Activated T-cell treated with anti-CD3 and anti-CD28 coated beads, Interleukin-2, amount 50 U/mL, for 4 hours (primary cell): ENCODE results near the gene IL31. TPM values are rescaled to one million over a fixed set of nuclear protein-coding genes. Genes with fewer than 3 reads are reported as not detected.
"Not testable (repeated sequence)": the region's sequence is repeated elsewhere in the genome, so short reads cannot be mapped to it uniquely, and the experiment has no call there.

Experiments used
- ATAC-seq, 2 donors: fragments of 200-7000 bp; cut with Tn5 transposase; one replicate each; pipeline ENCODE4 v1.10.0; 2021
- DNase-seq: peaks from one replicate; pipeline ENCODE4 v3.0.0-alpha.2; 2020
- H3K27me3 Mint-ChIP-seq: one replicate; pipeline ENCODE4 v1.8.0; 2021; ENCODE audit warnings: low read depth, mixed read lengths
- H3K36me3 Mint-ChIP-seq: one replicate; pipeline ENCODE4 v1.8.0; 2022; ENCODE audit warnings: mixed read lengths; ENCODE audit not compliant: insufficient read depth
- H3K4me1 Mint-ChIP-seq: one replicate; pipeline ENCODE4 v1.8.0; 2021; ENCODE audit warnings: low read depth, mixed read lengths
- H3K4me3 Mint-ChIP-seq: one replicate; pipeline ENCODE4 v1.8.0; 2021; ENCODE audit warnings: mild to moderate bottlenecking, moderate library complexity, mixed read lengths
- H3K9me3 Mint-ChIP-seq: one replicate; pipeline ENCODE4 v1.8.0; 2021; ENCODE audit warnings: mixed read lengths
- total RNA-seq, 3 donors: library from RNA; stranded (reverse); gene quantifications; one replicate each; pipeline ENCODE4 v1.2.1, GENCODE V29; 2021

IL31 gene
- 10 to 100 TPM in 1 of 3 donors, 1 to 10 TPM in 2; 3.1 to 31.4 (median 5.3) TPM for total RNA-seq

- H3K4me3 Mint-ChIP-seq, result no peak within 1 kb of the TSS
- no peaks in the 10 kb centered on the region for H3K4me1 Mint-ChIP-seq
- no peaks in the 10 kb centered on the region for H3K9me3 Mint-ChIP-seq
- peak; percentile 67 to 80 for ATAC-seq
- no peak for DNase-seq
- no peaks in the 10 kb centered on the region for H3K36me3 Mint-ChIP-seq
- peaks cover 2% of the 10 kb centered on the region for H3K27me3 Mint-ChIP-seq
Observed at GRCh38 chr12:122174155-122174845, at the start of gene IL31. Gene IL31, minus strand, starts transcription at chr12:122174221. Its CDS starts 49 bp downstream, at chr12:122174172.

GRCh38 chr12:122216445-122216844, 42.4 kb upstream of the IL31 start:
- DNase-seq, result no peak
- H3K4me3 Mint-ChIP-seq, result no peak overlapping the region
- ATAC-seq, result no peak
- H3K27me3 Mint-ChIP-seq, result no peaks in the 10 kb centered on the region
- H3K36me3 Mint-ChIP-seq, result peaks cover 30% of the 10 kb centered on the region
- no peaks in the 10 kb centered on the region for H3K9me3 Mint-ChIP-seq
- peaks cover 6% of the 10 kb centered on the region for H3K4me1 Mint-ChIP-seq

- H3K27me3 Mint-ChIP-seq, result no peaks in the 10 kb centered on the region
- DNase-seq (no peak), ATAC-seq (no peak)
- no peaks in the 10 kb centered on the region for H3K9me3 Mint-ChIP-seq
- peaks cover 4% of the 10 kb centered on the region for H3K4me1 Mint-ChIP-seq
- H3K4me3 Mint-ChIP-seq, result no peak overlapping the region
- H3K36me3 Mint-ChIP-seq, result peaks cover 25% of the 10 kb centered on the region
Observed at GRCh38 chr12:122215771-122216170, 41.8 kb upstream of the IL31 start.

- DNase-seq (no peak), ATAC-seq (no peak)
- H3K9me3 Mint-ChIP-seq, result no peaks in the 10 kb centered on the region
- peaks cover 3% of the 10 kb centered on the region for H3K27me3 Mint-ChIP-seq
- H3K4me1 Mint-ChIP-seq, result peaks cover 7% of the 10 kb centered on the region
- H3K36me3 Mint-ChIP-seq, result peaks cover 24% of the 10 kb centered on the region
- H3K4me3 Mint-ChIP-seq, result no peak overlapping the region
Observed at GRCh38 chr12:122208073-122208820, 34.2 kb upstream of the IL31 start.

- DNase-seq (no peak), ATAC-seq (no peak)
- H3K36me3 Mint-ChIP-seq, result peaks cover 23% of the 10 kb centered on the region
- H3K9me3 Mint-ChIP-seq, result no peaks in the 10 kb centered on the region
- peaks cover 3% of the 10 kb centered on the region for H3K27me3 Mint-ChIP-seq
- no peak overlapping the region for H3K4me3 Mint-ChIP-seq
- peaks cover 9% of the 10 kb centered on the region for H3K4me1 Mint-ChIP-seq
Observed at GRCh38 chr12:122207391-122207790, 33.4 kb upstream of the IL31 start.

- DNase-seq, result no peak
- peaks cover 19% of the 10 kb centered on the region for H3K36me3 Mint-ChIP-seq
- H3K27me3 Mint-ChIP-seq, result peaks cover 3% of the 10 kb centered on the region
- ATAC-seq, result no peak
- H3K4me1 Mint-ChIP-seq, result peaks cover 9% of the 10 kb centered on the region
- no peak overlapping the region for H3K4me3 Mint-ChIP-seq
- no peaks in the 10 kb centered on the region for H3K9me3 Mint-ChIP-seq
Observed at GRCh38 chr12:122206976-122207375, 33.0 kb upstream of the IL31 start.

GRCh38 chr12:122206111-122206881, 32.3 kb upstream of the IL31 start:
- peaks cover 9% of the 10 kb centered on the region for H3K4me1 Mint-ChIP-seq
- no peaks in the 10 kb centered on the region for H3K9me3 Mint-ChIP-seq
- H3K36me3 Mint-ChIP-seq, result peaks cover 18% of the 10 kb centered on the region
- no peak for ATAC-seq
- DNase-seq, result no peak
- H3K27me3 Mint-ChIP-seq, result peaks cover 7% of the 10 kb centered on the region
- H3K4me3 Mint-ChIP-seq, result no peak overlapping the region

GRCh38 chr12:122205053-122205925, 31.3 kb upstream of the IL31 start:
- Mint-ChIP-seq H3K4me3 (peak overlapping the region; percentile 64), H3K4me1 (peaks cover 9% of the 10 kb centered on the region), H3K36me3 (peaks cover 18% of the 10 kb centered on the region), H3K27me3 (peaks cover 10% of the 10 kb centered on the region), H3K9me3 (no peaks in the 10 kb centered on the region)
- no peak for DNase-seq
- ATAC-seq, result no peak

GRCh38 chr12:122204167-122205052, 30.4 kb upstream of the IL31 start:
- Mint-ChIP-seq H3K4me3 (peak overlapping the region; percentile 61), H3K27me3 (peaks cover 17% of the 10 kb centered on the region), H3K9me3 (no peaks in the 10 kb centered on the region), H3K36me3 (peaks cover 12% of the 10 kb centered on the region), H3K4me1 (peaks cover 9% of the 10 kb centered on the region)
- DNase-seq (no peak), ATAC-seq (peak; percentile 21 to 24)

GRCh38 chr12:122203301-122204166, 29.5 kb upstream of the IL31 start, which contains the start of gene B3GNT4:
Gene B3GNT4, plus strand, starts transcription at chr12:122203709. Its CDS starts 910 bp downstream, at chr12:122204619.
- ATAC-seq, result peak; percentile 74 to 75
- peaks cover 17% of the 10 kb centered on the region for H3K27me3 Mint-ChIP-seq
- DNase-seq, result peak; percentile 74
- H3K9me3 Mint-ChIP-seq, result no peaks in the 10 kb centered on the region
- peaks cover 10% of the 10 kb centered on the region for H3K36me3 Mint-ChIP-seq
- H3K4me3 Mint-ChIP-seq, result peak within 1 kb of the TSS; percentile 71
- H3K4me1 Mint-ChIP-seq, result peaks cover 9% of the 10 kb centered on the region

- not testable (repeated sequence) for DNase-seq, H3K36me3 Mint-ChIP-seq, H3K9me3 Mint-ChIP-seq, ATAC-seq, H3K4me1 Mint-ChIP-seq
- Mint-ChIP-seq H3K27me3 (peaks cover 22% of the 10 kb centered on the region), H3K4me3 (peak overlapping the region; percentile 71)
Observed at GRCh38 chr12:122202811-122203210, 28.8 kb upstream of the IL31 start.

GRCh38 chr12:122202017-122202416, 28.0 kb upstream of the IL31 start:
- Mint-ChIP-seq H3K27me3 (peaks cover 27% of the 10 kb centered on the region), H3K9me3 (no peaks in the 10 kb centered on the region), H3K4me1 (peaks cover 12% of the 10 kb centered on the region), H3K4me3 (no peak overlapping the region), H3K36me3 (no peaks in the 10 kb centered on the region)
- ATAC-seq (no peak), DNase-seq (no peak)
